Calu3 (cell line): ENCODE data around the gene TCTA. TPM values are rescaled to one million over a fixed set of nuclear protein-coding genes. Genes with fewer than 3 reads are reported as not detected.

Source experiments
- Bru-seq: library from RNA; stranded (reverse); fragments of 400-500 nt; gene quantifications from one replicate; lab custom pipeline; 2021; lab: Mats Ljungman, UMichigan
- BruChase-seq, 2 experiments: library from RNA; stranded (reverse); fragments of 400-500 nt; gene quantifications; one replicate each; lab custom pipeline; 2021; lab: Mats Ljungman, UMichigan
- BruUV-seq: library from RNA; stranded (reverse); fragments of 400-500 nt; replicated peaks from 2 replicates; lab custom pipeline; 2021; lab: Mats Ljungman, UMichigan
- CTCF ChIA-PET: fragments of 300-600 bp; sonication (Branson Sonifier 250); formaldehyde crosslinking; loops from one replicate; lab custom pipeline; 2022; ENCODE audit warnings: antibody characterized with exemption; lab: Charles Lee
- DNase-seq: peaks from one replicate; pipeline ENCODE4 v3.0.0; 2022
- H3K27ac Mint-ChIP-seq: one replicate; pipeline ENCODE4 v1.8.0; 2022; ENCODE audit warnings: mixed read lengths; ENCODE audit not compliant: unreplicated experiment
- H3K27me3 Mint-ChIP-seq: one replicate; pipeline ENCODE4 v1.8.0; 2022; ENCODE audit warnings: mixed read lengths; ENCODE audit not compliant: unreplicated experiment
- H3K36me3 Mint-ChIP-seq: one replicate; pipeline ENCODE4 v1.8.0; 2022; ENCODE audit warnings: mild to moderate bottlenecking, moderate library complexity, mixed read lengths; ENCODE audit not compliant: insufficient read depth, unreplicated experiment
- H3K4me1 Mint-ChIP-seq: one replicate; pipeline ENCODE4 v1.8.0; 2022; ENCODE audit warnings: mild to moderate bottlenecking, low read depth, mixed read lengths; ENCODE audit not compliant: unreplicated experiment
- H3K4me3 Mint-ChIP-seq: one replicate; pipeline ENCODE4 v1.8.0; 2022; ENCODE audit warnings: mild to moderate bottlenecking, low read depth, moderate library complexity, mixed read lengths; ENCODE audit not compliant: unreplicated experiment
- H3K9me3 Mint-ChIP-seq: one replicate; pipeline ENCODE4 v1.8.0; 2022; ENCODE audit warnings: low read depth, mixed read lengths; ENCODE audit not compliant: unreplicated experiment
- CTCF ChIP-seq: fragments of 200-600 bp; IDR thresholded peaks from one replicate; pipeline ENCODE4 v1.8.0; 2022; ENCODE audit warnings: antibody characterized with exemption; ENCODE audit not compliant: unreplicated experiment
- intact Hi-C: fragments of 100-400 bp; cut with micrococcal nuclease; formaldehyde crosslinking; loops from one replicate; pipeline ENCODE4 v1.10.0; 2022; ENCODE audit not compliant: unreplicated experiment
- long read RNA-seq: library from polyadenylated mRNA; stranded (forward); transcript quantifications from one replicate; pipeline ENCODE4 v2.0.0, GENCODE V29; 2022
- total RNA-seq: library from RNA; stranded (reverse); gene quantifications from 2 replicates; pipeline ENCODE4 v1.2.3, GENCODE V29; 2022

TCTA gene, protein sequence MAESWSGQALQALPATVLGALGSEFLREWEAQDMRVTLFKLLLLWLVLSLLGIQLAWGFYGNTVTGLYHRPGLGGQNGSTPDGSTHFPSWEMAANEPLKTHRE
- 33.6 and 35.6 TPM in 2 replicates for total RNA-seq
- Bru-seq, nascent RNA: percentile 73 among the genes with signal in this experiment
- BruChase-seq, experiment 1, labeled RNA remaining after a 6-hour chase: percentile 88 among the genes with signal in this experiment
- BruChase-seq, experiment 2, labeled RNA remaining after a 2-hour chase: percentile 83 among the genes with signal in this experiment
- long read RNA-seq, transcript TCTA-201 (3 exons, 2,146 nt): major isoform, 65 of 73 reads
- long read RNA-seq, partial matches to known transcripts: 0 of 73 reads
- long read RNA-seq, other reads (novel, unspliced or antisense): 5 of 73 reads

DNA sequence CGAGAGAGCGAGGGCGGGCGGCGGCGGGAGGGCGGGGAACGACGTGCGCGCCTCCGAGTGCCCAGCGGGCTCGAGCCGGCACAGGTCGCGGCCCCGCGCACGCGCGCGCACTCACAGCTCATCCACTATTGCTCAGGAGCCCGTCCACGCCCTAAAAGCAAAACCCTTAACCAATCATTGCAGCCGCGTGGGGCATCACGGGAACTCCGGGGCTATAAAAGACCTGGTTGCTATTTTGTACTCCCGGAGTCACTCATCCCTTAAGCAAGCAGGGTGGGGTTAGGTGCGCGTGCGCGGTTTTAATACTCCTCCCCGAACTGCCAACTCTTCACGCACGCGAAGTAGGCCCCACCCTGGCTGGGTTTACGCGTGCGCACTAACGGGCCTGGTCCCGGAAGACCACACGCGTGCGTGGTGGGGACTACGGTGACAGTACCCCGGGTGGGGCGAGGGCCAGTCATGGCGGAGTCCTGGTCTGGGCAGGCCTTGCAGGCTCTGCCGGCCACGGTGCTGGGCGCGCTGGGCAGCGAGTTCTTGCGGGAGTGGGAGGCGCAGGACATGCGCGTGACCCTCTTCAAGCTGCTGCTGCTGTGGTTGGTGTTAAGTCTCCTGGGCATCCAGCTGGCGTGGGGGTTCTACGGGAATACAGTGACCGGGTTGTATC is at the start of gene TCTA, which contains the start of gene RHOA:
TCTA (plus strand) TSS at position 456 of the 664 bp plus-strand sequence; CDS start at position 460, 4 bp downstream.
RHOA (minus strand) TSS at position 9 of the 664 bp plus-strand sequence. CDS start 36,387 bp downstream, outside the sequence.
- H3K4me1 Mint-ChIP-seq: peaks cover 35% of the 10 kb centered on the region
- BruUV-seq: TSS peak; percentile 64
- DNase-seq: peak; percentile 98
- CTCF ChIA-PET: interaction anchor here (0.5 to 2.3 kb wide), 7 partner anchors 13 to 72 kb away, joined by 3 to 11 read pairs (median 3); partner anchors contain the start of genes NICN1 and USP4
- H3K27ac Mint-ChIP-seq: peak within 1 kb of the TSS; percentile 100
- no peaks in the 10 kb centered on the region for H3K27me3 Mint-ChIP-seq
- intact Hi-C loops: loop anchor here (5.0 kb wide), 1 partner anchor 60 kb away; no protein-coding TSS in a partner anchor
- H3K4me3 Mint-ChIP-seq: peak within 1 kb of the TSS; percentile 91
- H3K36me3 Mint-ChIP-seq: peaks cover 45% of the 10 kb centered on the region
- no peaks in the 10 kb centered on the region for H3K9me3 Mint-ChIP-seq
- no peak for TF ChIP-seq CTCF

GRCh38 chr3:49362561-49362960 is 49.7 kb upstream of the TCTA start:
- no peaks in the 10 kb centered on the region for H3K9me3 Mint-ChIP-seq
- intact Hi-C loops: no loop called here
- no peak for TF ChIP-seq CTCF
- CTCF ChIA-PET: no interaction called here
- peaks cover 80% of the 10 kb centered on the region for H3K36me3 Mint-ChIP-seq
- no peak overlapping the region for H3K4me3 Mint-ChIP-seq
- no peak for DNase-seq
- H3K4me1 Mint-ChIP-seq: no peaks in the 10 kb centered on the region
- H3K27ac Mint-ChIP-seq: no peak overlapping the region
- H3K27me3 Mint-ChIP-seq: no peaks in the 10 kb centered on the region
- no TSS peak for BruUV-seq

DNA sequence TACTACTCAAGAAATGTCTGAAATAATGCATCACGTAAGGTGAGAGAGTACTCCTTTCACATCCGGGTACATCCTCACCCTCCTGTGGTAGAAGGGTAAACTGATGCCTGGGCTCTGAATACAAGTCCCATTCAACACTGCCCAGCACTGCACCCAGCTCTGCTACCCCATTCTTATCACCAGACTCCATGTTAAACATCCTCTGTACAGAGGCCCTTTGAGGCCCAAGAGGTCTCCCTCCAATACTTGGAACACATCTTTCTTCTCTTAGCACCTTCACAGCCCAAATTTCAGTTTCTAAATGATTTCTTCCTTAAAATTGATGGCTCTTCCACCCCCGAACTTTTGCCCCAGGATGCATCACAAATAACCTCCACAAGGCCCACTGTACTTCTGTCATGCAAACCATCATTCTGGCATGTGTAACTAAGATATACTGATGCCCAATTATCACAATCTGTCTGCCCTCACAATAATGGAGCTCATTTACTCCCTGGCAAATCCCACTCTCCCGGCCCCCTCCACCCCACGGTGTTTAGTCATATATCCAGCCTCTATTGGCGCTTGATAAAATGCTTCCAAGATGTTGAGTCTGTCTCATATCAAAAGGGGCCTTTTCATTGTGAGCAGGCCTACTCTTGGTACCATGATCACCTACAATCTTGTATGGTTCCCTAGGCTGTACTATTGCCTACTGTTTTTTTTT is 41.5 kb upstream of the TCTA start:
- Mint-ChIP-seq H3K36me3 (peaks cover 63% of the 10 kb centered on the region), H3K4me1 (no peaks in the 10 kb centered on the region), H3K4me3 (no peak overlapping the region), H3K27me3 (no peaks in the 10 kb centered on the region), H3K9me3 (no peaks in the 10 kb centered on the region), H3K27ac (no peak overlapping the region)
- no peak for TF ChIP-seq CTCF
- DNase-seq: no peak
- BruUV-seq: no TSS peak
- CTCF ChIA-PET: interaction anchor here (0.7 to 0.8 kb wide), 2 partner anchors 320 to 336 kb away, joined by 3 to 8 read pairs; no protein-coding TSS in a partner anchor
- intact Hi-C loops: no loop called here

DNA sequence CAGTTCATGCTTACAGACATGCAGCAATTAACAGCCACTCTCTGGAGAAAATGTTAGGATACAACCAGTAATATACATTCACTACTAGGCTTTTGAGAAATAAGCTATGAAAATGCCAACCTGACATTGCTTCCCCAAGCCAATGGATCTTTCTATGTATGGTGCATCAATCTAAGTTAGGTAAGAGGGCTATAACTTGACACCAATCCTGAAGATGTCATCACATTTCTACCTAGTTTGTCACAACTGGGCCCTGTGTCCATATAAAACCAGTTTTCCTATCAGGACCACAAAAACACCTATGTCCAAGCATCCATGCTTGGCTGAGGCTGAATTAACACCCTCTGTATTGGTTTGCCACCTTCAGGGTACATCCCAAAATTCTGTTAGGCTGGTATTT is 40.3 kb upstream of the TCTA start:
- Mint-ChIP-seq H3K4me1 (no peaks in the 10 kb centered on the region), H3K9me3 (peaks cover under 1% of the 10 kb centered on the region)

More for the DNA sequence above, 40.3 kb upstream of the TCTA start:
- H3K27me3 Mint-ChIP-seq: no peaks in the 10 kb centered on the region
- BruUV-seq: TSS peak; percentile 9
- H3K36me3 Mint-ChIP-seq: peaks cover 57% of the 10 kb centered on the region
- no peak overlapping the region for H3K27ac Mint-ChIP-seq
- intact Hi-C loops: no loop called here
- CTCF ChIA-PET: interaction anchor here (0.8 kb wide), 1 partner anchor 321 kb away, joined by 8 read pairs; no protein-coding TSS in a partner anchor
- no peak for TF ChIP-seq CTCF
- no peak overlapping the region for H3K4me3 Mint-ChIP-seq
- DNase-seq: no peak
